Right lobe of liver (tissue), 6 donors: ENCODE results near the gene PGAM1. TPM values are rescaled to one million over a fixed set of nuclear protein-coding genes. Genes with fewer than 3 reads are reported as not detected.

ENCODE experiments used
- ATAC-seq, 4 donors: fragments of 200-7000 bp; cut with Tn5 transposase; one replicate each; pipeline ENCODE4 v1.9.1; 2020; ENCODE audit warnings: mild to moderate bottlenecking in 4 of 4, moderate library complexity in 4 of 4
- DNase-seq, 3 donors: peaks; one replicate each; pipeline ENCODE4 v3.0.0-alpha.2; 2020
- H3K27ac ChIP-seq, 3 donors: fragments of 200-600 bp; one replicate each; pipeline ENCODE4 v1.8.0; 2022
- H3K27me3 ChIP-seq, 2 donors: fragments of 200-600 bp; one replicate each; pipeline ENCODE4 v1.8.0; 2022
- H3K36me3 ChIP-seq, 4 donors: fragments of 200-600 bp; sonication (generic) in 1 of 4; one replicate each; pipeline versions ENCODE4 v1.5.1 to v1.8.0; 2017 to 2022; ENCODE audit warnings: control low read depth in 1 of 4
- H3K4me1 ChIP-seq, 4 donors: fragments of 200-600 bp; sonication (generic) in 1 of 4; one replicate each; pipeline versions ENCODE4 v1.5.1 to v1.8.0; 2017 to 2022; ENCODE audit warnings: control low read depth in 1 of 4
- H3K4me3 ChIP-seq, 3 donors: fragments of 200-600 bp; one replicate each; pipeline ENCODE4 v1.8.0; 2022
- H3K9me3 ChIP-seq, 4 donors: fragments of 200-600 bp; sonication (generic) in 1 of 4; one replicate each; pipeline versions ENCODE4 v1.5.1 to v1.8.0; 2017 to 2022; ENCODE audit warnings: control low read depth in 1 of 4
- POLR2A ChIP-seq: fragments of 450-650 bp; IDR thresholded peaks from one replicate; pipeline ENCODE4 v1.6.1; 2017; ENCODE audit warnings: antibody characterized with exemption, mild to moderate bottlenecking
- WGBS: methylation state at CpG from one replicate; pipeline ENCODE4 v1.1.6; 2018; ENCODE audit warnings: low coverage, low lambda C conversion rate; ENCODE audit not compliant: insufficient coverage; ENCODE audit errors: missing lambda C conversion rate; 5-methylcytosine and 5-hydroxymethylcytosine counted together
- intact Hi-C, 2 donors: fragments of 100-400 bp; cut with DNase I; formaldehyde crosslinking; loops; one replicate each; pipeline versions ENCODE4 v1.11.2 to v1.14.1; 2022
- total RNA-seq, 6 experiments: library from RNA; depleted of rRNA in 2 of 6; stranded (reverse); fragments of >200 nt in 2 of 6; fragmentation: NEBNext Ultra II Directional in 3 of 6; extraction: Animal tissue kit (Norgen Biotek cat#: 25700) in 3 of 6; gene quantifications; one replicate each; pipeline versions ENCODE4 v1.1.0 to v1.2.4, GENCODE V29; 2016 to 2023
- TF ChIP-seq, protein P1 (sequence below), 4 donors: fragments of 200-600 bp in 3 of 4; fragments of 450-650 bp in 1 of 4; IDR thresholded peaks; one replicate each; pipeline versions ENCODE4 v1.5.1 to v1.8.0; 2016 to 2022; ENCODE audit warnings: antibody characterized with exemption in 4 of 4, mild to moderate bottlenecking in 2 of 4
- donor health status: DM: no; HTN: yes; CAD: no.
- donor health status: DM: no; HTN: no; CAD: no.
- donor health status: DM: no; HTN: no; CAD: no.
- donor health status: DM: no; HTN: yes; CAD: no.
- donor health status: DM: no; HTN: yes; CAD: no.

The PGAM1 gene
- total RNA-seq, 6 experiments from 2014 or later, result 100 to 228 (median 162) TPM

DNA sequence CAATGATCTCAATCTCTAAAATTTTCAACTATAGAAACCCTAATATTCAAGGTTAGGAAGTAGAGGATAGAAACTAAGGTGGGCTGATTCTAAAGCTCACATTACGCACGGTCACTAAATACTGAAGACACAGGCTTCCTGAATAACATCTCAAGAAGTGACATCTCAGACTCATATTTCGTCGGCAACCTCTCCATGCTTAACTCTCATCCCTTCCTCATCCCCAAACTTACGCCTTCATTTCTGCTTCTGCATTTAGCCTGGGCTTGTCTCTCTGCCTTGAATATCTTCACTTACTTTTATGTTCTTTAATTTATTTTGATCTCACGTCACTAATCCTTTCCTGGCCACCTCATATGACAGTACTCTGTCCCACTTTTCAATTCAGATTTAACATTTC is 9.2 kb downstream of the PGAM1 start:
- ATAC-seq (no peak), DNase-seq (no peak)
- peaks cover 0 to 67% (median 25%) of the 10 kb centered on the region in 4 donors for H3K36me3 ChIP-seq
- 93% methylated on average over 6 of the region's 6 CpGs for WGBS
- no peak overlapping the region for H3K27ac ChIP-seq
- intact Hi-C loops, result no loop called here
- TF ChIP-seq, protein P1, sequence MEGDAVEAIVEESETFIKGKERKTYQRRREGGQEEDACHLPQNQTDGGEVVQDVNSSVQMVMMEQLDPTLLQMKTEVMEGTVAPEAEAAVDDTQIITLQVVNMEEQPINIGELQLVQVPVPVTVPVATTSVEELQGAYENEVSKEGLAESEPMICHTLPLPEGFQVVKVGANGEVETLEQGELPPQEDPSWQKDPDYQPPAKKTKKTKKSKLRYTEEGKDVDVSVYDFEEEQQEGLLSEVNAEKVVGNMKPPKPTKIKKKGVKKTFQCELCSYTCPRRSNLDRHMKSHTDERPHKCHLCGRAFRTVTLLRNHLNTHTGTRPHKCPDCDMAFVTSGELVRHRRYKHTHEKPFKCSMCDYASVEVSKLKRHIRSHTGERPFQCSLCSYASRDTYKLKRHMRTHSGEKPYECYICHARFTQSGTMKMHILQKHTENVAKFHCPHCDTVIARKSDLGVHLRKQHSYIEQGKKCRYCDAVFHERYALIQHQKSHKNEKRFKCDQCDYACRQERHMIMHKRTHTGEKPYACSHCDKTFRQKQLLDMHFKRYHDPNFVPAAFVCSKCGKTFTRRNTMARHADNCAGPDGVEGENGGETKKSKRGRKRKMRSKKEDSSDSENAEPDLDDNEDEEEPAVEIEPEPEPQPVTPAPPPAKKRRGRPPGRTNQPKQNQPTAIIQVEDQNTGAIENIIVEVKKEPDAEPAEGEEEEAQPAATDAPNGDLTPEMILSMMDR (IDR thresholded peaks at IDR 0.05), result no peak
- no peak for TF ChIP-seq POLR2A
- no peaks in the 10 kb centered on the region for H3K27me3 ChIP-seq
- no peak overlapping the region for H3K4me3 ChIP-seq
- H3K4me1 ChIP-seq, result no peaks in the 10 kb centered on the region
- H3K9me3 ChIP-seq, result no peaks in the 10 kb centered on the region

DNA sequence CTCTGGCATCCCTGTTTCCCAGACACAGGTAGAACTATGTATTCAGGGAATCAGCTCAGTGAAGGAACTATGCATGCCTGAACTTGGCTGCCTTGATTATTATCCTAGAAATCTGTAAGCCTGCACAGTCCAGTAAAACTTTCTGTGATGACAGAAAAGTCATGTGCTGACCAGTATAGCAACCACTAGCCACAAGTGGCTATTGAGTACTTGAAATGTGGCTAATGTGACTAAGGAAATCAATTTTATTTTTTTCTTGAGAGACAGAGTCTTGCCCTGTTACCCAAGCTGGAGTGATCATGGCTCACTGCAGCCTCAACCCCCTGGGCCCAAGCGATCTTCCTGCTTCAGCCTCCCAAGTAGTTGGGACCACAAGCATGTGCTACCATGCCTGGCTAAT is 16.3 kb downstream of the PGAM1 start:
- Histone ChIP-seq H3K27me3 (no peaks in the 10 kb centered on the region), H3K27ac (no peak overlapping the region), H3K4me1 (peaks cover 0 to 14% (median 6%) of the 10 kb centered on the region in 4 donors), H3K36me3 (peaks cover 0 to 32% (median 8%) of the 10 kb centered on the region in 4 donors), H3K9me3 (no peaks in the 10 kb centered on the region), H3K4me3 (no peak overlapping the region)
- intact Hi-C loops, result no loop called here
- TF ChIP-seq POLR2A, result no peak
- TF ChIP-seq, protein P1 (IDR thresholded peaks at IDR 0.05), result no peak
- DNase-seq, result no peak
- no peak for ATAC-seq
- 88% methylated on average over 1 of the region's 1 CpG for WGBS

DNA sequence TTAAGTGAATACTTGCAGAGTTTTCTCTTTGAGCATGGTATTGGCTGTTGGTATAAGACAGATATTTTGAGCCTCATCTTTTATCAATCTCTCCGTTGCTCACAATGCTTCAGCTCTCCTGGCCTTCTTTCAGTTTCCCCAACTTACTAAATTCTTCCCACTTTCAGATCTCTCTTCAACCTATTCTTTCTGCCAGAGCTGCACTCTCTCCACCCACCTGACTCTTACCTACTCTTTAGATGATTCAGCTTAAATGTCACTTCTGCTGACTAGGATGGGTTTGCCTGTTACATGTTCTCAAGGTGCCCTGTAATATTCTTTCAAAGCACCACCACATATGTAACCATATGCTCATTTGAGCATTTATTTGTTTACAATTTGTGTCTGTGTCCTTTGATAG is 18.2 kb downstream of the PGAM1 start:
- Histone ChIP-seq H3K4me1 (peaks cover 0 to 33% (median 14%) of the 10 kb centered on the region in 4 donors), H3K4me3 (no peak overlapping the region), H3K27ac (no peak overlapping the region), H3K27me3 (no peaks in the 10 kb centered on the region), H3K36me3 (peaks cover 0 to 17% (median 3%) of the 10 kb centered on the region in 4 donors), H3K9me3 (no peaks in the 10 kb centered on the region)
- intact Hi-C loops, result no loop called here
- no peak for ATAC-seq
- no peak for DNase-seq
- WGBS, result 82% methylated on average over 1 of the region's 1 CpG
- TF ChIP-seq, protein P1 (IDR thresholded peaks at IDR 0.05), result no peak
- TF ChIP-seq POLR2A, result no peak

DNA sequence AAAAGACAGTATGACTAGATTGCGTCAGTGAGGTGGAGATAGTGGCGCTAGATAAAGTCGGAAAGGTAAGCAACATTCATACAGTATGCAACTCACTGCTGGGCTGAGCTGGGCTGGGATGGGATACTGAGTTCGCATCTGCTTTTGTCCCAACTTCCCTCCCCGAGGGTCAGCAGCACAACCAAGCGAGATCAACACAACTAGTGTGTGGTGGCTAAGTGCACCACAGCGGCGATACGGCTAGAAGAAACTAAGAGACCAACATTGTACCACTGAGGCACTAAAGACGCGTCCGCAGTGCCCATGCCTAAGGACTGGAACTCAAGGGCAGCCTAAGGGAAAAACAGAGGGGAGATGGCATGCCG is 19.3 kb downstream of the PGAM1 start:
- no peaks in the 10 kb centered on the region for H3K9me3 ChIP-seq
- peaks cover 0 to 13% (median 2%) of the 10 kb centered on the region in 4 donors for H3K36me3 ChIP-seq
- H3K4me3 ChIP-seq, result peak overlapping the region; percentile 67 to 94 (median 74)
- intact Hi-C loops, result no loop called here
- peak in 1 of 4 donors; percentile 9 for ATAC-seq
- H3K27me3 ChIP-seq, result no peaks in the 10 kb centered on the region
- peaks cover 0 to 35% (median 14%) of the 10 kb centered on the region in 4 donors for H3K4me1 ChIP-seq
- no peak for TF ChIP-seq POLR2A
- TF ChIP-seq, protein P1 (IDR thresholded peaks at IDR 0.05), result no peak
- no peak for DNase-seq
- 0% methylated on average over 5 of the region's 13 CpGs for WGBS
- peak overlapping the region in 1 of 3 donors; percentile 22 for H3K27ac ChIP-seq
